ENCODE results near the gene DLGAP4.
A peak's percentile ranks its signal among the peaks of the same experiment; 100 is the strongest.

Gene DLGAP4

GRCh38 chr20:36541768-36542488 is 235.8 kb downstream of the DLGAP4 start:
- H3K27ac ChIP-seq = peak overlapping the region; percentile 39; the same call in 1 of the 2 replicates
- TF ChIP-seq CTCF (conservative IDR thresholded peaks at IDR 0.05) = peak; percentile 44

- H3K27ac ChIP-seq = no peak overlapping the region
- TF ChIP-seq CTCF (conservative IDR thresholded peaks at IDR 0.05) = no peak
Measured at GRCh38 chr20:36542516-36543183, 236.5 kb downstream of the DLGAP4 start.

GRCh38 chr20:36543184-36544133 is 237.3 kb downstream of the DLGAP4 start:
- peak overlapping the region; percentile 23; the same call in 1 of the 2 replicates for H3K27ac ChIP-seq
- TF ChIP-seq CTCF (conservative IDR thresholded peaks at IDR 0.05) = no peak

- H3K27ac ChIP-seq = peak overlapping the region; percentile 23; the same call in 1 of the 2 replicates
Measured at GRCh38 chr20:36544134-36545018, 238.2 kb downstream of the DLGAP4 start.

GRCh38 chr20:36546111-36546736 is 240.1 kb downstream of the DLGAP4 start:
- H3K27ac ChIP-seq = no peak overlapping the region
- no peak for TF ChIP-seq CTCF (conservative IDR thresholded peaks at IDR 0.05)

More at GRCh38 chr20:36544134-36545018, 238.2 kb downstream of the DLGAP4 start:
- TF ChIP-seq CTCF (conservative IDR thresholded peaks at IDR 0.05) = no peak

- no peak for TF ChIP-seq CTCF (conservative IDR thresholded peaks at IDR 0.05)
- H3K27ac ChIP-seq = no peak overlapping the region
Measured at GRCh38 chr20:36547186-36548005, 241.3 kb downstream of the DLGAP4 start.
